Activated naive CD4-positive, alpha-beta T cell treated with anti-CD3 and anti-CD28 coated beads, Interleukin-2, amount 50 U/mL, for 72 hours (primary cell): ENCODE data around the gene C16orf92. TPM values are rescaled to one million over a fixed set of nuclear protein-coding genes. Genes with fewer than 3 reads are reported as not detected.
A peak's percentile ranks its signal among the peaks of the same experiment; 100 is the strongest.
"Not testable (repeated sequence)": the region's sequence is repeated elsewhere in the genome, so short reads cannot be mapped to it uniquely, and the experiment has no call there.

ENCODE experiments used
- ATAC-seq, 2 donors: fragments of 150-1000 bp; cut with Tn5 transposase; 2 replicates each; pipeline ENCODE4 v1.10.0; 2021; ENCODE audit warnings: mild to moderate bottlenecking in 2 of 2, moderate library complexity in 2 of 2
- DNase-seq, 2 donors: peaks; one replicate each; pipeline ENCODE4 v3.0.0; 2021 to 2022; ENCODE audit warnings: low spot score in 2 of 2
- H3K27ac Mint-ChIP-seq, 2 donors: one replicate each; pipeline ENCODE4 v1.8.0; 2022; ENCODE audit warnings: mild to moderate bottlenecking in 2 of 2, mixed read lengths in 2 of 2
- H3K36me3 Mint-ChIP-seq, 2 donors: one replicate each; pipeline ENCODE4 v1.8.0; 2022; ENCODE audit warnings: mixed read lengths in 2 of 2
- H3K9me3 Mint-ChIP-seq, 2 donors: one replicate each; pipeline ENCODE4 v1.8.0; 2022; ENCODE audit warnings: mixed read lengths in 2 of 2
- total RNA-seq, 2 donors: library from RNA; stranded (reverse); gene quantifications; one replicate each; pipeline ENCODE4 v1.2.3, GENCODE V29; 2022

The C16orf92 gene
- total RNA-seq, 2 donors from 2014 or later = not detected

GRCh38 chr16:30028438-30029076 is 5.6 kb downstream of the C16orf92 start:
- no peaks in the 10 kb centered on the region for H3K9me3 Mint-ChIP-seq
- DNase-seq = no peak
- no peak overlapping the region for H3K27ac Mint-ChIP-seq
- no peaks in the 10 kb centered on the region for H3K36me3 Mint-ChIP-seq
- no peak for ATAC-seq

GRCh38 chr16:30030011-30030685 is 7.2 kb downstream of the C16orf92 start:
- Mint-ChIP-seq H3K36me3 (no peaks in the 10 kb centered on the region), H3K27ac (no peak overlapping the region), H3K9me3 (no peaks in the 10 kb centered on the region)
- DNase-seq (no peak), ATAC-seq (no peak)

GRCh38 chr16:30030841-30031413 is 7.9 kb downstream of the C16orf92 start, which contains the start of gene TLCD3B:
TSS of gene TLCD3B (minus strand) at chr16:30031271. CDS start at chr16:30030527, 744 bp downstream.
- DNase-seq (no peak), ATAC-seq (no peak)
- Mint-ChIP-seq H3K36me3 (no peaks in the 10 kb centered on the region), H3K27ac (no peak within 1 kb of the TSS), H3K9me3 (no peaks in the 10 kb centered on the region)

- ATAC-seq = no peak
- Mint-ChIP-seq H3K27ac (no peak overlapping the region), H3K9me3 (no peaks in the 10 kb centered on the region), H3K36me3 (no peaks in the 10 kb centered on the region)
- no peak for DNase-seq
Measured at GRCh38 chr16:30031477-30031918, 8.5 kb downstream of the C16orf92 start.

- ATAC-seq (peak; percentile 63 to 69), DNase-seq (peak in 1 of 2 donors; percentile 71)
- no peaks in the 10 kb centered on the region for H3K9me3 Mint-ChIP-seq
- H3K27ac Mint-ChIP-seq = no peak overlapping the region
- no peaks in the 10 kb centered on the region for H3K36me3 Mint-ChIP-seq
Measured at GRCh38 chr16:30032083-30032819, 9.3 kb downstream of the C16orf92 start.

GRCh38 chr16:30033270-30033669 is 10.3 kb downstream of the C16orf92 start:
- DNase-seq (no peak), ATAC-seq (peak; percentile 39 to 50)
- no peaks in the 10 kb centered on the region for H3K36me3 Mint-ChIP-seq
- H3K9me3 Mint-ChIP-seq = no peaks in the 10 kb centered on the region
- no peak overlapping the region for H3K27ac Mint-ChIP-seq

GRCh38 chr16:30040221-30040620 is 17.2 kb downstream of the C16orf92 start:
- H3K9me3 Mint-ChIP-seq = no peaks in the 10 kb centered on the region
- ATAC-seq (no peak), DNase-seq (no peak)
- no peak overlapping the region for H3K27ac Mint-ChIP-seq
- no peaks in the 10 kb centered on the region for H3K36me3 Mint-ChIP-seq

- not testable (repeated sequence) for H3K9me3 Mint-ChIP-seq, H3K36me3 Mint-ChIP-seq, ATAC-seq, H3K27ac Mint-ChIP-seq, DNase-seq
Measured at GRCh38 chr16:30040690-30041089, 17.7 kb downstream of the C16orf92 start.

- Mint-ChIP-seq H3K27ac (no peak overlapping the region), H3K9me3 (no peaks in the 10 kb centered on the region), H3K36me3 (no peaks in the 10 kb centered on the region)
- ATAC-seq = no peak
- no peak for DNase-seq
Measured at GRCh38 chr16:30041841-30042240, 18.8 kb downstream of the C16orf92 start.

- no peak overlapping the region for H3K27ac Mint-ChIP-seq
- H3K36me3 Mint-ChIP-seq = no peaks in the 10 kb centered on the region
- no peak for ATAC-seq
- no peak for DNase-seq
- no peaks in the 10 kb centered on the region for H3K9me3 Mint-ChIP-seq
Measured at GRCh38 chr16:30046178-30046577, 23.2 kb downstream of the C16orf92 start.

GRCh38 chr16:30046588-30046987 is 23.6 kb downstream of the C16orf92 start:
- Mint-ChIP-seq H3K9me3 (no peaks in the 10 kb centered on the region), H3K36me3 (peaks cover 0 to 3% of the 10 kb centered on the region in 2 donors), H3K27ac (no peak overlapping the region)
- ATAC-seq = no peak
- DNase-seq = no peak

- ATAC-seq = no peak
Measured at GRCh38 chr16:30049871-30050270, 26.9 kb downstream of the C16orf92 start.

GRCh38 chr16:30051518-30051917 is 28.5 kb downstream of the C16orf92 start:
- H3K27ac Mint-ChIP-seq = peak overlapping the region in 1 of 2 donors; percentile 78
- no peak for DNase-seq
- peaks cover 0 to 5% of the 10 kb centered on the region in 2 donors for H3K36me3 Mint-ChIP-seq
- H3K9me3 Mint-ChIP-seq = no peaks in the 10 kb centered on the region
- ATAC-seq = no peak

More at GRCh38 chr16:30049871-30050270, 26.9 kb downstream of the C16orf92 start:
- no peak for DNase-seq
- Mint-ChIP-seq H3K27ac (no peak overlapping the region), H3K9me3 (no peaks in the 10 kb centered on the region), H3K36me3 (peaks cover 0 to 5% of the 10 kb centered on the region in 2 donors)

- DNase-seq (peak; percentile 96), ATAC-seq (peak; percentile 86 to 92)
- Mint-ChIP-seq H3K9me3 (no peaks in the 10 kb centered on the region), H3K36me3 (peaks cover 0 to 5% of the 10 kb centered on the region in 2 donors), H3K27ac (peak overlapping the region; percentile 78 to 94)
Measured at GRCh38 chr16:30052671-30053372, 29.8 kb downstream of the C16orf92 start.

GRCh38 chr16:30053376-30054015 is 30.5 kb downstream of the C16orf92 start:
- Mint-ChIP-seq H3K27ac (peak overlapping the region; percentile 56 to 78), H3K36me3 (peaks cover 0 to 5% of the 10 kb centered on the region in 2 donors), H3K9me3 (no peaks in the 10 kb centered on the region)
- ATAC-seq = peak; percentile 19 to 38
- no peak for DNase-seq

- H3K9me3 Mint-ChIP-seq = no peaks in the 10 kb centered on the region
- no peak overlapping the region for H3K27ac Mint-ChIP-seq
- H3K36me3 Mint-ChIP-seq = peaks cover 0 to 5% of the 10 kb centered on the region in 2 donors
- DNase-seq = no peak
- no peak for ATAC-seq
Measured at GRCh38 chr16:30054451-30054850, 31.5 kb downstream of the C16orf92 start.
